A549 (cell line): ENCODE measurements around the gene KRTCAP2. TPM values are rescaled to one million over a fixed set of nuclear protein-coding genes. Genes with fewer than 3 reads are reported as not detected.
"Not testable (repeated sequence)": the region's sequence is repeated elsewhere in the genome, so short reads cannot be mapped to it uniquely, and the experiment has no call there.

Experiments used
- ATAC-seq, 2 experiments: fragments of 200-7000 bp in 1 of 2; fragments of >200 bp in 1 of 2; cut with Nextera tagmentation in 1 of 2; cut with Tn5 transposase in 1 of 2; 3 replicates each; pipeline versions ENCODE4 v1.8.0 to v1.9.1; 2018 to 2020; ENCODE audit warnings: mild to moderate bottlenecking in 1 of 2, moderate library complexity in 1 of 2
- CTCF ChIA-PET: fragments of 300-600 bp; sonication (Branson Sonifier 250); formaldehyde crosslinking; extraction: SDS; loops from one replicate; lab custom pipeline; 2021; ENCODE audit warnings: antibody characterized with exemption, inconsistent platforms; lab: Yijun Ruan, JAX
- POLR2A ChIA-PET: fragments of 350-600 bp; formaldehyde crosslinking; extraction: SDS; loops from one replicate; lab custom pipeline; 2021; ENCODE audit warnings: antibody characterized with exemption, inconsistent platforms; lab: Yijun Ruan, JAX
- DNase-seq, 2 experiments: peaks; one replicate each; pipeline versions ENCODE4 v3.0.0 to v3.0.0-alpha.2; 2011 to 2016; ENCODE audit warnings: low read depth in 1 of 2, low spot score in 1 of 2
- FAIRE-seq: peaks from 2 replicates; lab custom pipeline; 2011; peaks lifted over from hg19 to GRCh38; lab: Jason Lieb, UNC
- H3K27ac ChIP-seq, 2 experiments: fragments of >200 bp; sonication (Bioruptor Twin); formaldehyde crosslinking; 3 replicates each; pipeline ENCODE4 v1.5.1; 2016 to 2017
- H3K4me1 ChIP-seq: fragments of >200 bp; sonication (Bioruptor Twin); formaldehyde crosslinking; 3 replicates; pipeline ENCODE4 v1.6.1; 2016
- H3K4me2 ChIP-seq: fragments of >200 bp; sonication (Bioruptor Twin); formaldehyde crosslinking; 3 replicates; pipeline ENCODE4 v1.6.1; 2016
- H3K4me3 ChIP-seq: fragments of >200 bp; sonication (Bioruptor Twin); formaldehyde crosslinking; 3 replicates; pipeline ENCODE4 v1.5.1; 2016
- H3K9me3 ChIP-seq: fragments of >200 bp; sonication (Bioruptor Twin); formaldehyde crosslinking; 3 replicates; pipeline ENCODE4 v1.6.1; 2016
- CHD4 ChIP-seq: fragments of 200-600 bp; sonication (generic); IDR thresholded peaks from 2 replicates; pipeline ENCODE4 v1.6.1; 2016; ENCODE audit warnings: antibody characterized with exemption, mild to moderate bottlenecking, borderline replicate concordance
- POLR2A ChIP-seq: IDR thresholded peaks from 2 replicates; pipeline ENCODE4 v1.6.1; 2012; ENCODE audit warnings: mild to moderate bottlenecking, low read length
- ZNF302 ChIP-seq: fragments of 250-450 bp; sonication (Bioruptor Pico); IDR thresholded peaks from 2 replicates; pipeline ENCODE4 v1.9.0; 2021; ENCODE audit warnings: inconsistent platforms, mild to moderate bottlenecking, moderate library complexity
- WGBS: methylation state at CpG from one replicate; pipeline ENCODE4 v1.1.6; 2017; ENCODE audit errors: missing lambda C conversion rate; 5-methylcytosine and 5-hydroxymethylcytosine counted together
- polyA plus RNA-seq, 4 experiments: library from polyadenylated mRNA; depleted of rRNA in 3 of 4; stranded (reverse); fragments of >200 nt; fragmentation: RNase III in 1 of 4; extraction: RNeasy Plus Mini Kit Qiagen cat#74134 plus additional on column Dnase treatment in 1 of 4; gene quantifications; 2 replicates in 3 of 4; 3 replicates in 1 of 4; pipeline ENCODE4 v1.2.3, GENCODE V29; 2011 to 2017
- TF ChIP-seq, protein P1 (sequence below): fragments of 450-650 bp; IDR thresholded peaks from 2 replicates; pipeline ENCODE4 v1.6.1; 2014; ENCODE audit warnings: antibody characterized with exemption

KRTCAP2 gene
- polyA plus RNA-seq, 2 of the 4 experiments (the other 2 are of a cell fraction) = 154 to 217 TPM

DNA sequence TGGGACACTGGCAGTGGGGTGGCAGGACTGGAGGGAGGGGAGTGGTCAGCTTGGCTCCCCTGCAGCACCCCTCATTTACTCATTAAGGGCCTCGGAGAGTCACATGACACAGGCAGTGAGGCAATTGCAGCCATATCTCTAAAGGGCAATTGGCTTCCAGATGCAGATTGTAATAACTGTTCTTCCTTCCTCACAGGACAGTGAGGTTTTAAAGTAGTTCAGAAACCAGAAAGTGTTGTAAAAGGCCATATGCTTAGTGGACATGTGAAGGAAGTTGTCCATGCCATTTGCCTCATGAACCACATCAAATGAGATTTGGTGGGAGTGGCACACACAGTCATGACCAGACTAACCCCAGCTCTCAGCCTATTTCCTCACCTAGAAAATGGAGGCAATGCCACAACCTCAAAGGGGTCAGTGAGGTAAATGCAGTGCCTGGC, 46.5 kb upstream of the KRTCAP2 start:
- H3K27ac ChIP-seq = no peak overlapping the region
- 59% methylated on average over 1 of the region's 1 CpG for WGBS
- ATAC-seq = no peak; a peak in 1 of 6 replicates
- POLR2A ChIA-PET = no interaction called here
- no peak overlapping the region for H3K4me2 ChIP-seq
- H3K9me3 ChIP-seq = no peaks in the 10 kb centered on the region
- peaks cover 21% of the 10 kb centered on the region for H3K4me1 ChIP-seq
- CTCF ChIA-PET = interaction anchor here (1.2 to 4.2 kb wide), 4 partner anchors 12 to 31 kb away, joined by 3 to 25 read pairs (median 9); partner anchors contain the start of genes MTX1 and THBS3
- FAIRE-seq = no peak
- no peak for DNase-seq
- TF ChIP-seq, protein P1, sequence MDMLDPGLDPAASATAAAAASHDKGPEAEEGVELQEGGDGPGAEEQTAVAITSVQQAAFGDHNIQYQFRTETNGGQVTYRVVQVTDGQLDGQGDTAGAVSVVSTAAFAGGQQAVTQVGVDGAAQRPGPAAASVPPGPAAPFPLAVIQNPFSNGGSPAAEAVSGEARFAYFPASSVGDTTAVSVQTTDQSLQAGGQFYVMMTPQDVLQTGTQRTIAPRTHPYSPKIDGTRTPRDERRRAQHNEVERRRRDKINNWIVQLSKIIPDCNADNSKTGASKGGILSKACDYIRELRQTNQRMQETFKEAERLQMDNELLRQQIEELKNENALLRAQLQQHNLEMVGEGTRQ = peak; percentile 63
- no peak for TF ChIP-seq ZNF302 (CRISPR knock-in tag)
- TF ChIP-seq POLR2A = no peak
- no peak overlapping the region for H3K4me3 ChIP-seq

DNA sequence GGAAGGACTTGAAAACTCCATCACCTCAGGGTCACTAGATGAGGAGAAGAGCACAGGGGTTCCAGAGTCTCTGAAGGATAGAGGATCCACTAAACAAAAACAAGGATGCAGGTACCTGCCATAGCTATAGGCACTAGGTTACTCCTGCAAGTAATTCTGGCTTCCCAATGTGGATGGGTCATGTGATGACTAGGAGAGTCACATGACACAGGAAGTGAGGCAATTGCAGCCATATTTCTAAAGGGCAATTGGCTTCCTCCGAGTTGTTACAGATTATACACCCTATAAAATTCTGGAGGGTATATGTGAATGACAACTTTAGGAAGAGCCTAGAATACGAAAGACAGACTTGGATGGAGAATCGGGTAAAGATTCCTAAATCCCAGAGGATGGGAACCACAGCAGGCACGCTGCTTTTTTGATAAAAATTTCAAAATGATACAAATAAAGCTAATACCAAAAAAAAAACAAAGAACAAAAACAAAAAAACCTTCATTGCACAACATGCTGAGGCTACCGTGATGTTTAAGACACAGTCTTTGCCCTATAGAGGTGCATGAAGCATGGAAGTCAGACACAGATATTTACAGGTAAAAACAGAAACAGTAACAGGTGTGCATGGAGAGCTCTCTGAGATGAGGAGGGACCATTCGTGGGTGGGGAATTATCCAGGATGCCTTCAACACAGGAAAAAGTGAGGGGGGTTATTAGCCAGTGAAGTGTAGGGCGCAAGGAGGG, 45.9 kb upstream of the KRTCAP2 start:
- TF ChIP-seq CHD4 = no peak
- TF ChIP-seq, protein P1 = peak; percentile 98
- CTCF ChIA-PET = interaction anchor here (1.2 to 4.2 kb wide), 4 partner anchors 11 to 31 kb away, joined by 3 to 25 read pairs (median 9); partner anchors contain the start of genes MTX1 and THBS3
- POLR2A ChIA-PET = no interaction called here
- H3K4me1 ChIP-seq = peaks cover 15% of the 10 kb centered on the region
- 72% methylated on average over 7 of the region's 7 CpGs for WGBS
- ATAC-seq (peak in 1 of 2 experiments; percentile 37; a peak in 3 of 6 replicates), DNase-seq (peak in 1 of 2 experiments; percentile 62), FAIRE-seq (no peak)
- no peak overlapping the region for H3K27ac ChIP-seq
- no peak overlapping the region for H3K4me3 ChIP-seq
- no peak overlapping the region; the same call in 2 of the 3 replicates for H3K4me2 ChIP-seq
- H3K9me3 ChIP-seq = no peaks in the 10 kb centered on the region

DNA sequence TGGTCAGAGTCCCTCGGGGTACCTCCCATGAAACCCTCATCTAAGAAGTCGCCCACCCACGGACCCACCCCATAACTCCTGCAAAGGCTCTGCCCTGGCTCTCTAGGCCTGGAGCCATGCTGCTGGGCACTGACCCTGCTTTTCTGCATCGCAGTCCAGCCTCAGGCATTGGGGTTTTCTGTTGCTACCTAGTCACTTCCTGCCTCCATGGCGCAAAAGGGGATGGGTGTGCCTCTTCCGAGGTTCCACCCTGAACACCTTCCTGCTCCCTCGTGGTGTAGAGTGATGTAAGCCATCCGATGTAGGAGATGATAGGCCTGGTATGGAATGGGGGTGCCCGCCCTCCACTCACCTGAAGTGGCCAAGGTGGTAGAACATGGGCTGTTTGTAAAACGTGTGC, 41.6 kb upstream of the KRTCAP2 start:
- CTCF ChIA-PET = interaction anchor here (1.6 kb wide), 1 partner anchor 8 kb away, joined by 4 read pairs; no protein-coding TSS in a partner anchor
- WGBS = 80% methylated on average over 7 of the region's 10 CpGs
- H3K27ac ChIP-seq, FAIRE-seq, ATAC-seq, H3K4me2 ChIP-seq, POLR2A ChIA-PET, H3K9me3 ChIP-seq, H3K4me3 ChIP-seq, DNase-seq: not testable (repeated sequence)
- peaks cover 11% of the 10 kb centered on the region for H3K4me1 ChIP-seq

DNA sequence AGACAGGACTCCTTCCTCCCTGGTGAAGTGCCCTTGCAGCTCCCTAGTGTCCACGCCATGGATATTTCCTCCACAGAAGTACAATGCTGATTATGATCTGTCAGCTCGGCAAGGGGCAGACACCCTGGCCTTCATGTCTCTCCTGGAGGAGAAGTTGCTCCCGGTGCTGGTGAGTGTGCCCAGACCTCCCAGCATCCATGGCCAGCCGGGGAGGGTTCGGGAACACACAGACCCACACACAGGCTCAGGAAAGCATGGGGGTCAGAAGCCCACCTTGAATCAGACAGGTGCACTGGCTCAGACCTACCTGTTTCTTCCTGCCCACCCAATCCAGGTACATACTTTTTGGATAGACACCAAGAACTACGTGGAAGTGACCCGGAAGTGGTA, 38.9 kb upstream of the KRTCAP2 start:
- FAIRE-seq, H3K27ac ChIP-seq, H3K9me3 ChIP-seq, H3K4me2 ChIP-seq, ATAC-seq, H3K4me3 ChIP-seq, POLR2A ChIA-PET, DNase-seq: not testable (repeated sequence)
- peaks cover 21% of the 10 kb centered on the region for H3K4me1 ChIP-seq
- CTCF ChIA-PET = interaction anchor here (1.4 kb wide), 1 partner anchor 15 kb away, joined by 4 read pairs; no protein-coding TSS in a partner anchor
- 84% methylated on average over 4 of the region's 7 CpGs for WGBS

GRCh38 chr1:155211381-155212050, 38.4 kb upstream of the KRTCAP2 start:
- 85% methylated on average over 12 of the region's 13 CpGs for WGBS
- POLR2A ChIA-PET = interaction anchor here (0.5 kb wide), 1 partner anchor 239 kb away, joined by 4 read pairs; no protein-coding TSS in a partner anchor

More at GRCh38 chr1:155211381-155212050, 38.4 kb upstream of the KRTCAP2 start:
- not testable (repeated sequence) for H3K27ac ChIP-seq, FAIRE-seq, H3K9me3 ChIP-seq, DNase-seq, ATAC-seq, H3K4me3 ChIP-seq, H3K4me2 ChIP-seq
- CTCF ChIA-PET = interaction anchor here (1.4 kb wide), 1 partner anchor 15 kb away, joined by 4 read pairs; no protein-coding TSS in a partner anchor
- peaks cover 23% of the 10 kb centered on the region for H3K4me1 ChIP-seq
